BLaER1 (cell line): ENCODE results near the gene ADAM8.
"Not testable (repeated sequence)": the region's sequence is repeated elsewhere in the genome, so short reads cannot be mapped to it uniquely, and the experiment has no call there.

Experiments used
- H3K27ac ChIP-seq: shearing (Covaris generic); formaldehyde crosslinking; 2 replicates; pipeline ENCODE4 v1.8.1; 2022
- H3K27me3 ChIP-seq: shearing (Covaris generic); formaldehyde crosslinking; 2 replicates; pipeline ENCODE4 v1.8.1; 2022
- H3K36me3 ChIP-seq: shearing (Covaris generic); formaldehyde crosslinking; 2 replicates; pipeline ENCODE4 v1.8.1; 2022
- H3K4me1 ChIP-seq: shearing (Covaris generic); formaldehyde crosslinking; 2 replicates; pipeline ENCODE4 v1.8.1; 2022
- H3K4me2 ChIP-seq: shearing (Covaris generic); formaldehyde crosslinking; 2 replicates; pipeline ENCODE4 v1.8.1; 2022
- H3K4me3 ChIP-seq: shearing (Covaris generic); formaldehyde crosslinking; 2 replicates; pipeline ENCODE4 v1.8.1; 2022
- H3K9ac ChIP-seq: shearing (Covaris generic); formaldehyde crosslinking; 2 replicates; pipeline ENCODE4 v1.8.1; 2022
- H3K9me3 ChIP-seq: shearing (Covaris generic); formaldehyde crosslinking; 2 replicates; pipeline ENCODE4 v1.8.1; 2022
- H4K20me1 ChIP-seq: shearing (Covaris generic); formaldehyde crosslinking; 2 replicates; pipeline ENCODE4 v1.8.1; 2022
- Cebpa-rat ChIP-seq: shearing (Covaris generic); IDR thresholded peaks from 2 replicates; pipeline ENCODE4 v1.8.1; 2022

ADAM8 gene

GRCh38 chr10:133235932-133236331 is 40.7 kb downstream of the ADAM8 start:
- Histone ChIP-seq H3K4me2 (no peak overlapping the region; the same call in 1 of the 2 replicates), H3K9ac (no peak overlapping the region), H3K4me1 (peaks cover 59% of the 10 kb centered on the region), H3K27ac (no peak overlapping the region), H3K9me3 (no peaks in the 10 kb centered on the region), H3K27me3 (peaks cover 91% of the 10 kb centered on the region), H3K36me3 (no peaks in the 10 kb centered on the region), H4K20me1 (peaks cover 47% of the 10 kb centered on the region), H3K4me3 (no peak overlapping the region)
- no peak for TF ChIP-seq Cebpa-rat

- Histone ChIP-seq H3K9me3 (no peaks in the 10 kb centered on the region; the same call in 1 of the 2 replicates), H3K4me2 (peak overlapping the region; percentile 36; the same call in 1 of the 2 replicates), H4K20me1 (peaks cover 47% of the 10 kb centered on the region), H3K4me1 (peaks cover 57% of the 10 kb centered on the region), H3K36me3 (no peaks in the 10 kb centered on the region), H3K27ac (no peak overlapping the region), H3K4me3 (no peak overlapping the region), H3K9ac (no peak overlapping the region), H3K27me3 (peaks cover 96% of the 10 kb centered on the region)
- TF ChIP-seq Cebpa-rat: no peak
These were observed 41.3 kb downstream of the ADAM8 start for GRCh38 chr10:133235265-133235855.

GRCh38 chr10:133234796-133235195 is 41.9 kb downstream of the ADAM8 start:
- not testable (repeated sequence) for H3K9ac ChIP-seq, H3K4me3 ChIP-seq, H3K36me3 ChIP-seq, H3K4me2 ChIP-seq, H3K9me3 ChIP-seq, H3K27ac ChIP-seq
- H3K4me1 ChIP-seq: peaks cover 53% of the 10 kb centered on the region
- peaks cover 97% of the 10 kb centered on the region for H3K27me3 ChIP-seq
- H4K20me1 ChIP-seq: peaks cover 47% of the 10 kb centered on the region

- Histone ChIP-seq H3K9ac (no peak overlapping the region), H3K4me3 (no peak overlapping the region), H3K9me3 (no peaks in the 10 kb centered on the region; the same call in 1 of the 2 replicates), H3K27ac (no peak overlapping the region), H4K20me1 (peaks cover 36% of the 10 kb centered on the region), H3K4me1 (peaks cover 44% of the 10 kb centered on the region), H3K4me2 (peak overlapping the region; percentile 40; the same call in 1 of the 2 replicates), H3K36me3 (no peaks in the 10 kb centered on the region), H3K27me3 (peaks cover 98% of the 10 kb centered on the region)
- no peak for TF ChIP-seq Cebpa-rat
These were observed 44.6 kb downstream of the ADAM8 start for GRCh38 chr10:133231946-133232574.

- peaks cover 44% of the 10 kb centered on the region for H3K4me1 ChIP-seq
- H3K9me3 ChIP-seq: no peaks in the 10 kb centered on the region; the same call in 1 of the 2 replicates
- H3K9ac ChIP-seq: no peak overlapping the region
- TF ChIP-seq Cebpa-rat: no peak
- peaks cover 36% of the 10 kb centered on the region for H4K20me1 ChIP-seq
- H3K27ac ChIP-seq: no peak overlapping the region
- no peak overlapping the region for H3K4me3 ChIP-seq
- H3K4me2 ChIP-seq: peak overlapping the region; percentile 73
- peaks cover 98% of the 10 kb centered on the region for H3K27me3 ChIP-seq
- no peaks in the 10 kb centered on the region for H3K36me3 ChIP-seq
These were observed 45.3 kb downstream of the ADAM8 start for GRCh38 chr10:133231244-133231945.

GRCh38 chr10:133230387-133231195 is 46.1 kb downstream of the ADAM8 start:
- Histone ChIP-seq H3K4me2 (peak overlapping the region; percentile 73), H4K20me1 (peaks cover 34% of the 10 kb centered on the region; the same call in 1 of the 2 replicates), H3K9me3 (no peaks in the 10 kb centered on the region; the same call in 1 of the 2 replicates), H3K9ac (no peak overlapping the region), H3K27me3 (peaks cover 98% of the 10 kb centered on the region), H3K4me1 (peaks cover 46% of the 10 kb centered on the region), H3K36me3 (no peaks in the 10 kb centered on the region), H3K4me3 (peak overlapping the region; percentile 53), H3K27ac (no peak overlapping the region)
- TF ChIP-seq Cebpa-rat: no peak

GRCh38 chr10:133230044-133230361 is 46.7 kb downstream of the ADAM8 start, which contains the start of gene UTF1:
Gene UTF1 (plus strand): TSS chr10:133230217. CDS start chr10:133230289, 72 bp downstream.
- H3K4me1 ChIP-seq: peaks cover 46% of the 10 kb centered on the region
- H4K20me1 ChIP-seq: peaks cover 28% of the 10 kb centered on the region; the same call in 1 of the 2 replicates
- no peaks in the 10 kb centered on the region for H3K36me3 ChIP-seq
- H3K27ac ChIP-seq: no peak within 1 kb of the TSS
- peaks cover 95% of the 10 kb centered on the region for H3K27me3 ChIP-seq
- H3K4me2 ChIP-seq: peak within 1 kb of the TSS; percentile 73
- peak within 1 kb of the TSS; percentile 53 for H3K4me3 ChIP-seq
- no peak within 1 kb of the TSS for H3K9ac ChIP-seq
- H3K9me3 ChIP-seq: no peaks in the 10 kb centered on the region; the same call in 1 of the 2 replicates
- no peak for TF ChIP-seq Cebpa-rat

- peak overlapping the region; percentile 42 for H3K4me2 ChIP-seq
- no peak for TF ChIP-seq Cebpa-rat
- peaks cover 92% of the 10 kb centered on the region for H3K27me3 ChIP-seq
These were observed 47.2 kb downstream of the ADAM8 start for GRCh38 chr10:133229265-133230043.

GRCh38 chr10:133227256-133227655 is 49.4 kb downstream of the ADAM8 start:
- Histone ChIP-seq H3K36me3 (no peaks in the 10 kb centered on the region), H3K4me2 (no peak overlapping the region), H3K27me3 (peaks cover 70% of the 10 kb centered on the region), H3K4me3 (no peak overlapping the region), H4K20me1 (peaks cover 19% of the 10 kb centered on the region; the same call in 1 of the 2 replicates), H3K27ac (no peak overlapping the region), H3K9me3 (no peaks in the 10 kb centered on the region; the same call in 1 of the 2 replicates), H3K4me1 (peaks cover 51% of the 10 kb centered on the region), H3K9ac (no peak overlapping the region)
- TF ChIP-seq Cebpa-rat: no peak

More at GRCh38 chr10:133229265-133230043, 47.2 kb downstream of the ADAM8 start:
- Histone ChIP-seq H3K27ac (no peak overlapping the region), H3K9ac (no peak overlapping the region), H4K20me1 (peaks cover 28% of the 10 kb centered on the region; the same call in 1 of the 2 replicates), H3K36me3 (no peaks in the 10 kb centered on the region), H3K4me3 (no peak overlapping the region), H3K9me3 (no peaks in the 10 kb centered on the region; the same call in 1 of the 2 replicates), H3K4me1 (peaks cover 51% of the 10 kb centered on the region)
